ENCODE measurements around the gene OR2T6. TPM values are rescaled to one million over a fixed set of nuclear protein-coding genes. Genes with fewer than 3 reads are reported as not detected.

Gene OR2T6
- polyA plus RNA-seq, 3 donors: not detected

DNA sequence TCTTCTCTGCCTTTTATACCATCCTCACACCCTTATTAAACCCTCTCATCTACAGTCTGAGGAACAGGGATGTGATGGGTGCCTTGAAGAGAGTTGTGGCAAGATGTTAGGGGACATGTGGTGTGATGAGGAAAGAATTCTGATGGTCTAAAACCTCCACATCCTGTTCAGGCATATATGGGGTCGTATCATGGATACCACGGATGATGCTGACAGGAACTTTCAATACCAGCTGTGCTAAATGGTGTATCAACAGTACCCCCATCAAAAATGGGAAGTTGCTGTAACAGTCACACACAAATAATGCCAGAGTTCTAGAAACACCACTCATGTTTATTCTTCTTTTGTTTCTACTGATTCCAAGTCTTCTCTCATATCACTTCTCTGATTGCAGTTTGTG is 12.9 kb downstream of the OR2T6 start:
- H3K27me3 Mint-ChIP-seq (ENCODE audit: low read depth in 3 of 3): peaks cover 0 to 3% (median 0%) of the 10 kb centered on the region in 3 donors
- Histone ChIP-seq H3K4me2 (replicated peaks; ENCODE audit: extremely low read depth, low read length, poor library complexity, severe bottlenecking) (no peak overlapping the region), H3K27ac (ENCODE audit: low read depth in 1 of 2, low read length in 2 of 2) (no peak overlapping the region), H3K36me3 (replicated peaks in 1 of 2; ENCODE audit: control insufficient read depth in 1 of 2, insufficient read depth in 2 of 2, low read length in 2 of 2) (no peaks in the 10 kb centered on the region), H3K79me2 (ENCODE audit: insufficient read depth, low read length) (no peaks in the 10 kb centered on the region), H3K4me1 (ENCODE audit: control insufficient read depth in 1 of 2, insufficient read depth in 2 of 2, low read length in 2 of 2) (no peaks in the 10 kb centered on the region), H4K20me1 (ENCODE audit: insufficient read depth, low read length) (no peaks in the 10 kb centered on the region), H3K4me3 (replicated peaks in 1 of 3; ENCODE audit: low read depth in 2 of 3, low read length in 3 of 3) (no peak overlapping the region), H3K9ac (ENCODE audit: insufficient read depth, low read length, poor library complexity, severe bottlenecking) (no peak overlapping the region), H3K27me3 (ENCODE audit: control insufficient read depth in 2 of 2, insufficient read depth in 2 of 2, low read length in 2 of 2) (no peaks in the 10 kb centered on the region), H3K9me3 (replicated peaks in 1 of 2; ENCODE audit: control insufficient read depth in 1 of 2, insufficient read depth in 1 of 2, low read length in 2 of 2) (peaks cover 0 to 8% of the 10 kb centered on the region in 2 donors), H2AFZ (ENCODE audit: insufficient read depth, low read depth, low read length, poor library complexity, severe bottlenecking) (no peak overlapping the region)
- H3K36me3 Mint-ChIP-seq: no peaks in the 10 kb centered on the region
- WGBS (ENCODE audit: insufficient coverage): 0% methylated on average over 1 of the region's 2 CpGs
- DNase-seq: no peak
- peaks cover 0 to 9% (median 4%) of the 10 kb centered on the region in 7 donors for H3K9me3 Mint-ChIP-seq
- H3K4me3 Mint-ChIP-seq: no peak overlapping the region
- TF ChIP-seq, protein P1, sequence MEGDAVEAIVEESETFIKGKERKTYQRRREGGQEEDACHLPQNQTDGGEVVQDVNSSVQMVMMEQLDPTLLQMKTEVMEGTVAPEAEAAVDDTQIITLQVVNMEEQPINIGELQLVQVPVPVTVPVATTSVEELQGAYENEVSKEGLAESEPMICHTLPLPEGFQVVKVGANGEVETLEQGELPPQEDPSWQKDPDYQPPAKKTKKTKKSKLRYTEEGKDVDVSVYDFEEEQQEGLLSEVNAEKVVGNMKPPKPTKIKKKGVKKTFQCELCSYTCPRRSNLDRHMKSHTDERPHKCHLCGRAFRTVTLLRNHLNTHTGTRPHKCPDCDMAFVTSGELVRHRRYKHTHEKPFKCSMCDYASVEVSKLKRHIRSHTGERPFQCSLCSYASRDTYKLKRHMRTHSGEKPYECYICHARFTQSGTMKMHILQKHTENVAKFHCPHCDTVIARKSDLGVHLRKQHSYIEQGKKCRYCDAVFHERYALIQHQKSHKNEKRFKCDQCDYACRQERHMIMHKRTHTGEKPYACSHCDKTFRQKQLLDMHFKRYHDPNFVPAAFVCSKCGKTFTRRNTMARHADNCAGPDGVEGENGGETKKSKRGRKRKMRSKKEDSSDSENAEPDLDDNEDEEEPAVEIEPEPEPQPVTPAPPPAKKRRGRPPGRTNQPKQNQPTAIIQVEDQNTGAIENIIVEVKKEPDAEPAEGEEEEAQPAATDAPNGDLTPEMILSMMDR (IDR thresholded peaks at IDR 0.05): no peak
- intact Hi-C loops (cut with micrococcal nuclease): no loop called here
- no peaks in the 10 kb centered on the region for H3K4me1 Mint-ChIP-seq
- no peak overlapping the region for H3K27ac Mint-ChIP-seq

DNA sequence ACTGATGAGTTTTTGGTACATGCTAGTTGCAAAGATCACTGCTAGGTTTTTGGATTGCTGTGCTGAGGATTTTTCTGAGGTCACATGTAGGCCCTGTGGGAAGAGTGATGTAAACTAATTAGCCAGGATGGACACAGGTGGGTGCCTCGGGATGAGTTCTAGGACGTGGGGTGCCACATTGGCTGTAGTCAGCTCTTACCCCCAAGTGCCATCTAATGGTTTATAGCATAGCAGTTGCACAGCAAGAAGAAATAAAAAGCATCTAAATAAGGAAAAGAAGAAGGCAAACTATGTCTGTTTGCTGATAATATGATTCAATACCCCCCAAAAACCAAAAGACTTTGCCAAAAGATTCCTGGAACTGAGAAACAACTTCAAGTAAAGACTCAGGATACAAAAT is 17.5 kb downstream of the OR2T6 start:
- Histone ChIP-seq H3K4me2 (replicated peaks; ENCODE audit: extremely low read depth, low read length, poor library complexity, severe bottlenecking) (no peak overlapping the region), H3K79me2 (ENCODE audit: insufficient read depth, low read length) (no peaks in the 10 kb centered on the region), H3K9ac (ENCODE audit: insufficient read depth, low read length, poor library complexity, severe bottlenecking) (no peak overlapping the region), H3K9me3 (replicated peaks in 1 of 2; ENCODE audit: control insufficient read depth in 1 of 2, insufficient read depth in 1 of 2, low read length in 2 of 2) (peaks cover 0 to 2% of the 10 kb centered on the region in 2 donors), H3K27ac (ENCODE audit: low read depth in 1 of 2, low read length in 2 of 2) (no peak overlapping the region), H3K36me3 (replicated peaks in 1 of 2; ENCODE audit: control insufficient read depth in 1 of 2, insufficient read depth in 2 of 2, low read length in 2 of 2) (no peaks in the 10 kb centered on the region), H3K27me3 (ENCODE audit: control insufficient read depth in 2 of 2, insufficient read depth in 2 of 2, low read length in 2 of 2) (no peaks in the 10 kb centered on the region), H3K4me3 (replicated peaks in 1 of 3; ENCODE audit: low read depth in 2 of 3, low read length in 3 of 3) (no peak overlapping the region), H3K4me1 (ENCODE audit: control insufficient read depth in 1 of 2, insufficient read depth in 2 of 2, low read length in 2 of 2) (no peaks in the 10 kb centered on the region), H4K20me1 (ENCODE audit: insufficient read depth, low read length) (no peaks in the 10 kb centered on the region), H2AFZ (ENCODE audit: insufficient read depth, low read depth, low read length, poor library complexity, severe bottlenecking) (no peak overlapping the region)
- TF ChIP-seq, protein P1 (IDR thresholded peaks at IDR 0.05): no peak
- Mint-ChIP-seq H3K27me3 (ENCODE audit: low read depth in 3 of 3) (peaks cover 0 to 3% (median 0%) of the 10 kb centered on the region in 3 donors), H3K4me3 (no peak overlapping the region), H3K36me3 (no peaks in the 10 kb centered on the region), H3K27ac (no peak overlapping the region), H3K9me3 (peaks cover 3 to 21% (median 8%) of the 10 kb centered on the region in 7 donors), H3K4me1 (no peaks in the 10 kb centered on the region)
- no peak for DNase-seq
- WGBS (ENCODE audit: insufficient coverage): no CpG with 5 or more reads among the region's 2 CpGs
- intact Hi-C loops (cut with micrococcal nuclease): no loop called here

All from CD14-positive monocyte (primary cell).